Right lung (tissue), 5 donors: ENCODE measurements around the gene ZBTB11. TPM values are rescaled to one million over a fixed set of nuclear protein-coding genes. Genes with fewer than 3 reads are reported as not detected.
"Not testable (repeated sequence)": the region's sequence is repeated elsewhere in the genome, so short reads cannot be mapped to it uniquely, and the experiment has no call there.

ENCODE experiments used
- DNase-seq, 2 donors: peaks; one replicate each; pipeline ENCODE4 v3.0.0-alpha.2; 2013
- polyA plus RNA-seq, 5 donors: library from polyadenylated mRNA; unstranded; fragments of 120-200 nt; gene quantifications; one replicate each; pipeline versions ENCODE4 v1.2.1 to v1.2.3, GENCODE V29; 2013; ENCODE audit warnings: inconsistent platforms in 1 of 5, low replicate concordance in 1 of 5; ENCODE audit not compliant: insufficient read length in 5 of 5, insufficient read depth in 1 of 5

The ZBTB11 gene
- polyA plus RNA-seq, 5 donors: 20.0 to 30.2 (median 25.6) TPM

GRCh38 chr3:101618726-101619125, 58.2 kb downstream of the ZBTB11 start:
- no peak for DNase-seq

DNA sequence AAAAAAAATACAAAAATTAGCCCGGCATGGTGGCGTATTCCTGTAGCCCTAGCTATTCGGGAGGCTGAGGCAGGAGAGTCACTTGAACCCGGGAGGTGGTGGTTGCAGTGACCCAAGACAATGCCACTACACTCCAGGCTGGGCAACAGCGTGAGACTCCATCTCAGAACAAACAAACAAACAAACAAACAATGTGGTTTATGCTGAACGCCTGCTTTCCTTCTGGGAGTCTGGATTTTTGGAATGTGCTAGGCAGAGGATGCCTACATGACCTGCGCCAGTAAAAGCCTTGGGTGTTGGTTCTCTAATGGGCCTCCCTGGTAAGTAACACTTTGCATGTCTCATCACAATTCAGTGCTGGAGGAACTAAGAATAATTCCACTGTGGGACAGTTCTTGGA, 59.5 kb downstream of the ZBTB11 start:
- DNase-seq: no peak

DNA sequence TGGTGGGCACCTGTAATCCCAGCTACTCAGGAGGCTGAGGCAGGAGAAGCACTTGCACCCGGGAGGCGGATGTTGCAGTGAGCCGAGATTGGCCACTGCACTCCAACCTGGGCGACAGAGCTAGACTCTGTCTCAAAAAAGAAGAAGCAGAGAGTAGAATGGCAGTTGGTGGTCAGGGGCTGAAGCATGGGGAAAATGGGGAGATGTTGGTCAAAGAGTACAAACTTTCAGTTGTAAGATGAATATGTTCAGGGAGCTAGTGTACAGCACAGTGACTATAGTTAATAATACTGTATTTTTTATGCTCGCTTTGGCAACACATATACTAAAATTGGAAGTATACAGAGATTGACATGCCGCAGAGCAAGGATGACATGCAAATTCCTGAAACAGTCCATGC, 61.4 kb downstream of the ZBTB11 start:
- DNase-seq: no peak

DNA sequence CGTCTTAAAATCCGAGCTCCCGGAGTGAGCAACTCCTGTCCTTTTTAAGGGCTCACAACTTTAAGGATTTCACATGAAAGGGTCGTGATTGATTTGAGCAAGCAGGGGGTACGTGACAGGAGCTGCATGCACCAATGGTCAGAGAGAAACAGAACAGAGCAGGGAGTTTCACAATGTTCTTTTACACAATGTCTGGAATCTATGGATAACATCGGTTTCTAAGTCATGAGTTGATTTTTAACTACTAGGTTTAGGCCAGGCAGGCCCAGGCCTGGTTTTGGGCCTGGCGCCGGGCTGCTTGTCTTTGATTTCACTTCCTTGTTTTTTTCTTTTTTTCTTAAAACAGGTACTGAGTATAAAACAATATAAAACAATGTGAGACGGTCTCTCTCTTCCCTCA, 63.9 kb downstream of the ZBTB11 start:
- DNase-seq: not testable (repeated sequence)

GRCh38 chr3:101611023-101611422, 65.9 kb downstream of the ZBTB11 start:
- no peak for DNase-seq

DNA sequence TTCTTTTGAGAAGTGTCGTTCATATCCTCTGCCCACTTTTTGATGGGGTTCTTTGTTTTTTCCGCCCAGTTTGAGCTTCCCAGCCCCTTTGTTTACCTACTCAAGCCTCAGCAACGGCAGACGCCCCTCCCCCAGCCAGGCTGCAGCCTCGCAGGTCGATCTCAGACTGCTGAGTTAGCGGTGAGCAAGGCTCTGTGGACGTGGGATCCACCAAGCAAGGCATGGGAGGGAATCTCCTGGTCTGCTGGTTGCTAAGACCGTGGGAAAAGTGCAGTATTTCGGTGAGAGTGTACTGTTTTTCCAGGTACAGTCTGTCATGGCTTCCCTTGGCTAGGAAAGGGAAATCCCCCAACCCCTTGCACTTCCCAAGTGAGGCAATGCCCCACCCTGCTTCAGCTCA, 71.5 kb downstream of the ZBTB11 start:
- not testable (repeated sequence) for DNase-seq

GRCh38 chr3:101603184-101603583, 73.7 kb downstream of the ZBTB11 start:
- no peak for DNase-seq

DNA sequence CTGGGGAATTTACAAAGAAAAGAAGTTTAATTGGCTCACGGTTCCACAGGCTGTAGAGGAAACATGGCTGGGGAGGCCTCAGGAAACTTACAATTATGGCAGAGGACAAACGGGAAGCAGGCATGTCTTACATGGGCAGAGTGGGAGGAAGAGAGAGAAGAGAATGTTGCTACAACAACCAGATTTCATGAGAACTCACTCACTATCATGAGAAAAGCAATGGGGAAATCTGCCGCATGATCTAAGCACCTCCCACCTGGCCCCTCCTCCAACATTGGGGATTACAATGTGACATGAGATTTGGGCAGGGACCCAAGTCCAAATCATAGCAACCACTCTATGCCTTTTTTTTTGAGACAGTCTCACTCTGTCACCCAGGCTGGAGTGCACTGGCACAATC, 74.2 kb downstream of the ZBTB11 start:
- no peak for DNase-seq

Other genes starting within 250 kb of the ZBTB11 start
- 100 to 1,000 TPM in 3 of 5 donors, 10 to 100 TPM in 2; 60.3 to 135 (median 105) TPM for gene SENP7, start 163.9 kb downstream of the ZBTB11 start, polyA plus RNA-seq
- 10 to 100 TPM; 24.9 to 37.4 (median 26.7) TPM for gene TRMT10C, start 115.3 kb downstream of the ZBTB11 start, polyA plus RNA-seq
- gene PCNP, start 103.0 kb downstream of the ZBTB11 start, polyA plus RNA-seq: 100 to 1,000 TPM; 174 to 265 (median 236) TPM
- gene RPL24, start 9.6 kb upstream of the ZBTB11 start, polyA plus RNA-seq: 1,000 to 10,000 TPM; 1,646 to 2,307 (median 1,856) TPM
- 10 to 100 TPM; 10.3 to 22.6 (median 18.8) TPM for gene CEP97, start 47.5 kb upstream of the ZBTB11 start, polyA plus RNA-seq
- 10 to 100 TPM; 10.3 to 14.6 (median 11.7) TPM for gene NXPE3, start 102.1 kb upstream of the ZBTB11 start, polyA plus RNA-seq
- 10 to 100 TPM; 20.5 to 41.2 (median 39.1) TPM for gene NFKBIZ, start 172.4 kb upstream of the ZBTB11 start, polyA plus RNA-seq